Measurements from ENCODE around the gene NUDT8. TPM values are rescaled to one million over a fixed set of nuclear protein-coding genes. Genes with fewer than 3 reads are reported as not detected.

Gene NUDT8
- total RNA-seq, 1 donor from 2014 or later: 3.0 TPM

- Histone ChIP-seq H3K36me3 (ENCODE audit: insufficient read depth, low read length) (no peaks in the 10 kb centered on the region), H4K20me1 (ENCODE audit: insufficient read depth, low read length) (no peaks in the 10 kb centered on the region), H3K9ac (ENCODE audit: low read length) (peak overlapping the region; percentile 71), H3K9me3 (ENCODE audit: insufficient read depth, low read depth, low read length) (no peaks in the 10 kb centered on the region), H3K27me3 (ENCODE audit: insufficient read depth, low read length) (no peaks in the 10 kb centered on the region), H3K4me3 (ENCODE audit: insufficient read depth, low read depth, low read length) (peak overlapping the region; percentile 71), H3K4me2 (ENCODE audit: low read length) (peak overlapping the region; percentile 96), H2AFZ (ENCODE audit: low read depth, low read length) (peak overlapping the region; percentile 98), H3K79me2 (ENCODE audit: insufficient read depth, low read length) (no peaks in the 10 kb centered on the region), H3K27ac (ENCODE audit: low read depth, low read length) (peak overlapping the region; percentile 60), H3K4me1 (ENCODE audit: insufficient read depth, low read length) (peaks cover 8% of the 10 kb centered on the region)
- H3K4me1 Mint-ChIP-seq (ENCODE audit: low read depth, unreplicated experiment): no peaks in the 10 kb centered on the region
- FAIRE-seq (no peak), DNase-seq (ENCODE audit: low read depth) (peak; percentile 82)
- H3K9me3 Mint-ChIP-seq (ENCODE audit: unreplicated experiment): no peaks in the 10 kb centered on the region
- peaks cover 5% of the 10 kb centered on the region for H3K36me3 Mint-ChIP-seq (ENCODE audit: low read depth, unreplicated experiment)
- H3K27me3 Mint-ChIP-seq (ENCODE audit: low read depth, unreplicated experiment): peaks cover 5% of the 10 kb centered on the region
- TF ChIP-seq, protein P1, sequence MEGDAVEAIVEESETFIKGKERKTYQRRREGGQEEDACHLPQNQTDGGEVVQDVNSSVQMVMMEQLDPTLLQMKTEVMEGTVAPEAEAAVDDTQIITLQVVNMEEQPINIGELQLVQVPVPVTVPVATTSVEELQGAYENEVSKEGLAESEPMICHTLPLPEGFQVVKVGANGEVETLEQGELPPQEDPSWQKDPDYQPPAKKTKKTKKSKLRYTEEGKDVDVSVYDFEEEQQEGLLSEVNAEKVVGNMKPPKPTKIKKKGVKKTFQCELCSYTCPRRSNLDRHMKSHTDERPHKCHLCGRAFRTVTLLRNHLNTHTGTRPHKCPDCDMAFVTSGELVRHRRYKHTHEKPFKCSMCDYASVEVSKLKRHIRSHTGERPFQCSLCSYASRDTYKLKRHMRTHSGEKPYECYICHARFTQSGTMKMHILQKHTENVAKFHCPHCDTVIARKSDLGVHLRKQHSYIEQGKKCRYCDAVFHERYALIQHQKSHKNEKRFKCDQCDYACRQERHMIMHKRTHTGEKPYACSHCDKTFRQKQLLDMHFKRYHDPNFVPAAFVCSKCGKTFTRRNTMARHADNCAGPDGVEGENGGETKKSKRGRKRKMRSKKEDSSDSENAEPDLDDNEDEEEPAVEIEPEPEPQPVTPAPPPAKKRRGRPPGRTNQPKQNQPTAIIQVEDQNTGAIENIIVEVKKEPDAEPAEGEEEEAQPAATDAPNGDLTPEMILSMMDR (IDR thresholded peaks at IDR 0.05; ENCODE audit: insufficient read depth, low read depth, low read length): peak; percentile 36
- TF ChIP-seq EZH2 (IDR thresholded peaks at IDR 0.05; ENCODE audit: insufficient read depth, low read length): no peak
- H3K27ac Mint-ChIP-seq (ENCODE audit: unreplicated experiment): peak overlapping the region; percentile 89
- peak overlapping the region; percentile 88 for H3K4me3 Mint-ChIP-seq (ENCODE audit: unreplicated experiment)
Measured at GRCh38 chr11:67630228-67630942, 648 bp upstream of the NUDT8 start.

GRCh38 chr11:67628710-67629385 lies 889 bp downstream of the NUDT8 start:
- H3K27ac ChIP-seq (ENCODE audit: low read depth, low read length): no peak overlapping the region
- no peaks in the 10 kb centered on the region for H3K4me1 Mint-ChIP-seq (ENCODE audit: low read depth, unreplicated experiment)
- H3K27ac Mint-ChIP-seq (ENCODE audit: unreplicated experiment): no peak overlapping the region
- no peaks in the 10 kb centered on the region for H3K36me3 ChIP-seq (ENCODE audit: insufficient read depth, low read length)
- no peaks in the 10 kb centered on the region for H3K27me3 ChIP-seq (ENCODE audit: insufficient read depth, low read length)
- H3K4me1 ChIP-seq (ENCODE audit: insufficient read depth, low read length): peaks cover 8% of the 10 kb centered on the region
- no peak overlapping the region for H3K4me3 Mint-ChIP-seq (ENCODE audit: unreplicated experiment)
- H3K9me3 Mint-ChIP-seq (ENCODE audit: unreplicated experiment): peaks cover 2% of the 10 kb centered on the region
- H3K9me3 ChIP-seq (ENCODE audit: insufficient read depth, low read depth, low read length): no peaks in the 10 kb centered on the region
- peak overlapping the region; percentile 95 for H3K4me2 ChIP-seq (ENCODE audit: low read length)
- peaks cover 5% of the 10 kb centered on the region for H3K36me3 Mint-ChIP-seq (ENCODE audit: low read depth, unreplicated experiment)
- peaks cover 7% of the 10 kb centered on the region for H3K27me3 Mint-ChIP-seq (ENCODE audit: low read depth, unreplicated experiment)
- no peaks in the 10 kb centered on the region for H4K20me1 ChIP-seq (ENCODE audit: insufficient read depth, low read length)
- DNase-seq (ENCODE audit: low read depth): no peak
- FAIRE-seq: no peak
- H3K79me2 ChIP-seq (ENCODE audit: insufficient read depth, low read length): no peaks in the 10 kb centered on the region
- no peak overlapping the region for H3K9ac ChIP-seq (ENCODE audit: low read length)
- H2AFZ ChIP-seq (ENCODE audit: low read depth, low read length): peak overlapping the region; percentile 98
- H3K4me3 ChIP-seq (ENCODE audit: insufficient read depth, low read depth, low read length): no peak overlapping the region
- TF ChIP-seq, protein P1 (IDR thresholded peaks at IDR 0.05; ENCODE audit: insufficient read depth, low read depth, low read length): peak; percentile 59
- TF ChIP-seq EZH2 (IDR thresholded peaks at IDR 0.05; ENCODE audit: insufficient read depth, low read length): no peak

Measured in astrocyte (in vitro differentiated cells and primary cell).